ENCODE measurements around the gene SIGLEC9. TPM values are rescaled to one million over a fixed set of nuclear protein-coding genes. Genes with fewer than 3 reads are reported as not detected.
A peak's percentile ranks its signal among the peaks of the same experiment; 100 is the strongest.
"Not testable (repeated sequence)": the region's sequence is repeated elsewhere in the genome, so short reads cannot be mapped to it uniquely, and the experiment has no call there.

Gene SIGLEC9
- total RNA-seq, 4 donors from 2014 or later: 0.62 to 9.2 (median 4.0) TPM

DNA sequence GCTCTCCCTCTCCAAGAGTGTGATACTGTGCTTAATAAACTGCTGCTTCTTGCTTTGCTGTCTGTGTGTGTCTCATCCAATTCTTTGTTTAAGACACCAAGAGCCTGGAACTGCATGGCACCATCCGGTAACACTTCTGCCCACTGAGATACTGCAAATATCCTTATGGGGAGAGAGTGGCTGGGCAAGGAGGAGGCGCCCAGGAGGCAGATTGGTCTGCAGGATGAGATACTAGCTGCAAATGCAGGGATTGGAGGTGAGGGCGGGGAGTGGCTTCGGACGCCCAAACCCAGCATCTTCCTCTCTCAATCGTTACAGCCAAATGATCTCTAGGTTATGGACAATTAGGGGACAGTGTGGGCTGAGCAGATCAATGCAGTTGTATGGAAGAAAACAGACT lies 15.7 kb downstream of the SIGLEC9 start:
- H3K4me1 ChIP-seq: no peaks in the 10 kb centered on the region
- H3K27ac ChIP-seq: no peak overlapping the region
- H3K36me3 ChIP-seq: no peaks in the 10 kb centered on the region
- TF ChIP-seq POLR2AphosphoS5 (IDR thresholded peaks at IDR 0.05) (no peak), EP300 (IDR thresholded peaks at IDR 0.05) (no peak), POLR2A (IDR thresholded peaks at IDR 0.05) (no peak), CTCF (IDR thresholded peaks at IDR 0.05) (no peak)
- ATAC-seq: no peak
- peaks cover 77% of the 10 kb centered on the region for H3K27me3 ChIP-seq
- H3K9me3 ChIP-seq: no peaks in the 10 kb centered on the region
- H3K4me3 ChIP-seq: no peak overlapping the region
- whole genome bisulfite sequencing, 2 donors (ENCODE audit: low coverage in 1 of 2): 20 to 28% methylated on average over 1 to 6 of the region's 6 CpGs

DNA sequence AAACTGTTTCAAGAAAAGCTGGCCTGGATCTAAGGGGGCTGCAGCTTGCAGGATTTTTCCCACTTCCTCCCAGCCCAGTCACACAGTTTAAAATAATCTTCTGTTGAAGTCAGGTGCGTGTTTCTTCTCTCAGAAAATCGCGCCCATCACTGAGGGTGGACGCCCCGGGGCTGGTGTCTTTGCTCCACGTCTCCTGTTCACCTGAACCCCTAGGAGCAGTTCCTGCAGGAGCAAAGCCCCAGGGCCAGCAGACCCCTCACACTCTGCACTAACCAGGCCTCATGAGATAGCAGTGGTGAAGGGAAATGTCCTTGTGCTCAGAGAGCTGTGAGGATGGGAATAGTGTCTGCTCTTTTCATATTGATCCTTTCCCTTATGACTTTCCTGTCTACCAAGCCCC lies 16.5 kb downstream of the SIGLEC9 start:
- H3K27ac ChIP-seq: no peak overlapping the region
- no peaks in the 10 kb centered on the region for H3K9me3 ChIP-seq
- peaks cover 75% of the 10 kb centered on the region for H3K27me3 ChIP-seq
- no peaks in the 10 kb centered on the region for H3K36me3 ChIP-seq
- ATAC-seq: no peak
- 85% methylated on average over 5 of the region's 6 CpGs; no CpG with 5 or more reads in 1 of the 2 donors for WGBS, 2 donors (ENCODE audit: low coverage in 1 of 2)
- no peaks in the 10 kb centered on the region for H3K4me1 ChIP-seq
- no peak overlapping the region for H3K4me3 ChIP-seq
- TF ChIP-seq POLR2AphosphoS5 (IDR thresholded peaks at IDR 0.05): no peak
- TF ChIP-seq POLR2A (IDR thresholded peaks at IDR 0.05): no peak

- peaks cover 65% of the 10 kb centered on the region for H3K27me3 ChIP-seq
- 23 to 40% methylated on average over 1 to 7 of the region's 14 CpGs for WGBS, 2 donors (ENCODE audit: low coverage in 1 of 2)
- TF ChIP-seq EP300 (IDR thresholded peaks at IDR 0.05) (no peak), POLR2AphosphoS5 (IDR thresholded peaks at IDR 0.05) (no peak), CTCF (IDR thresholded peaks at IDR 0.05) (no peak), POLR2A (IDR thresholded peaks at IDR 0.05) (no peak)
- ATAC-seq: peak; percentile 70
- H3K9me3 ChIP-seq: no peaks in the 10 kb centered on the region
- peak within 1 kb of the TSS in 2 of 4 donors; percentile 24 to 29 for H3K27ac ChIP-seq
- H3K4me3 ChIP-seq: no peak within 1 kb of the TSS
- no peaks in the 10 kb centered on the region for H3K36me3 ChIP-seq
- H3K4me1 ChIP-seq: no peaks in the 10 kb centered on the region
Observed at GRCh38 chr19:51142119-51142518, 17.4 kb downstream of the SIGLEC9 start, which contains the start of gene SIGLEC7. Gene SIGLEC7 (plus strand): TSS chr19:51142301. CDS start chr19:51142370, 69 bp downstream.

DNA sequence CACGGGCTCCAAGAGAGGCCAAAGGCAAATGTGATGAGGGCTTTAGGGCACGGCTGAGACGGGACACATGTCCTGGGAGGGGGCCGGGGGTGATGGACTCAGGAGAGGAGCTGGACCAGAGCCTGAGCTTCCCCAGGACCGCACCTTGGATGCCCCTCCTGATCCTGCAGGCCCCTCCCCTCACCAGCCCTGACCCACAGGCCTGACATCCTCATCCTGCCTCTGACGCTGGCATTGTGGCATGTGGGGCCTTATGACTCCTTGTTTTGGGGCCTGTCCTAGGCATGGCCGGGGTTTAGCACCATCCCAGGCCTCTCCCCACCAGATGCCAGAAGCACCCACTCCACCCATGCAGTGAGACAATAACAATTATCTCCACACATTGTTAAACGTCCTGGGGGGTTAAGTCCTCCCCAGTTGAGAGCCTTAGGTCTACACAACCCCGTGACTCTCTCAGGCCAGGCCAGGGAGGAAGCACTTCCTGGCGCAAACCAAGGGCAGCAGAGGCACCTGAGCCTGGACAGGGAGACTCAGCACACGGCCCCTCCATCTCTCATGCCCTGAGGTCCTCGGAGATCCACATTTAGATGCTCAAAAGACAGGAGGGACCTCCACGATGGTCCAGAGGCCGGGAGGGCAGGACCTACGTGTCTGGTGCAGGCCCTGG lies 18.2 kb downstream of the SIGLEC9 start:
- not testable (repeated sequence) for ATAC-seq, H3K36me3 ChIP-seq, H3K4me1 ChIP-seq, H3K27ac ChIP-seq, H3K9me3 ChIP-seq
- peak overlapping the region in 1 of 2 donors; percentile 4 for H3K4me3 ChIP-seq
- peaks cover 57% of the 10 kb centered on the region for H3K27me3 ChIP-seq
- WGBS, 2 donors (ENCODE audit: low coverage in 1 of 2): 100% methylated on average over 1 of the region's 15 CpGs; no CpG with 5 or more reads in 1 of the 2 donors

GRCh38 chr19:51143486-51143885 lies 18.8 kb downstream of the SIGLEC9 start:
- Histone ChIP-seq H3K27me3 (peaks cover 52% of the 10 kb centered on the region), H3K4me1 (no peaks in the 10 kb centered on the region), H3K9me3 (no peaks in the 10 kb centered on the region), H3K36me3 (no peaks in the 10 kb centered on the region), H3K27ac (no peak overlapping the region), H3K4me3 (peak overlapping the region in 1 of 2 donors; percentile 4)
- TF ChIP-seq POLR2AphosphoS5 (IDR thresholded peaks at IDR 0.05) (no peak), EP300 (IDR thresholded peaks at IDR 0.05) (no peak), CTCF (IDR thresholded peaks at IDR 0.05) (no peak), POLR2A (IDR thresholded peaks at IDR 0.05) (no peak)
- ATAC-seq: no peak
- no CpG with 5 or more reads among the region's 5 CpGs for WGBS, 2 donors (ENCODE audit: low coverage in 1 of 2)

GRCh38 chr19:51144482-51145045 lies 19.9 kb downstream of the SIGLEC9 start:
- H3K27me3 ChIP-seq: peaks cover 44% of the 10 kb centered on the region
- no peak for TF ChIP-seq CTCF (IDR thresholded peaks at IDR 0.05)
- no peak for TF ChIP-seq POLR2A (IDR thresholded peaks at IDR 0.05)
- TF ChIP-seq EP300 (IDR thresholded peaks at IDR 0.05): no peak
- no peak for TF ChIP-seq POLR2AphosphoS5 (IDR thresholded peaks at IDR 0.05)
- no peak overlapping the region for H3K4me3 ChIP-seq
- H3K9me3 ChIP-seq: no peaks in the 10 kb centered on the region
- WGBS, 2 donors (ENCODE audit: low coverage in 1 of 2): 73% methylated on average over 3 of the region's 11 CpGs; no CpG with 5 or more reads in 1 of the 2 donors
- H3K4me1 ChIP-seq: no peaks in the 10 kb centered on the region
- no peaks in the 10 kb centered on the region for H3K36me3 ChIP-seq
- H3K27ac ChIP-seq: no peak overlapping the region
- no peak for ATAC-seq

Data from gastroesophageal sphincter (tissue), 4 donors.